VCaP (cell line): ENCODE data around the gene SLC17A7.
A peak's percentile ranks its signal among the peaks of the same experiment; 100 is the strongest.

Experiments used
- H3K27ac ChIP-seq: fragments of 450-650 bp; 2 replicates; pipeline ENCODE4 v1.5.1; 2017
- TF ChIP-seq, protein P1 (sequence below): fragments of 450-650 bp; conservative IDR thresholded peaks from 2 replicates; pipeline ENCODE4 v1.5.1; 2017; ENCODE audit warnings: mild to moderate bottlenecking, moderate library complexity

Gene SLC17A7

GRCh38 chr19:49422407-49423070 is 18.8 kb downstream of the SLC17A7 start:
- TF ChIP-seq, protein P1, sequence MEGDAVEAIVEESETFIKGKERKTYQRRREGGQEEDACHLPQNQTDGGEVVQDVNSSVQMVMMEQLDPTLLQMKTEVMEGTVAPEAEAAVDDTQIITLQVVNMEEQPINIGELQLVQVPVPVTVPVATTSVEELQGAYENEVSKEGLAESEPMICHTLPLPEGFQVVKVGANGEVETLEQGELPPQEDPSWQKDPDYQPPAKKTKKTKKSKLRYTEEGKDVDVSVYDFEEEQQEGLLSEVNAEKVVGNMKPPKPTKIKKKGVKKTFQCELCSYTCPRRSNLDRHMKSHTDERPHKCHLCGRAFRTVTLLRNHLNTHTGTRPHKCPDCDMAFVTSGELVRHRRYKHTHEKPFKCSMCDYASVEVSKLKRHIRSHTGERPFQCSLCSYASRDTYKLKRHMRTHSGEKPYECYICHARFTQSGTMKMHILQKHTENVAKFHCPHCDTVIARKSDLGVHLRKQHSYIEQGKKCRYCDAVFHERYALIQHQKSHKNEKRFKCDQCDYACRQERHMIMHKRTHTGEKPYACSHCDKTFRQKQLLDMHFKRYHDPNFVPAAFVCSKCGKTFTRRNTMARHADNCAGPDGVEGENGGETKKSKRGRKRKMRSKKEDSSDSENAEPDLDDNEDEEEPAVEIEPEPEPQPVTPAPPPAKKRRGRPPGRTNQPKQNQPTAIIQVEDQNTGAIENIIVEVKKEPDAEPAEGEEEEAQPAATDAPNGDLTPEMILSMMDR: peak; percentile 15; the same call in 1 of the 2 replicates
- no peak overlapping the region for H3K27ac ChIP-seq

DNA sequence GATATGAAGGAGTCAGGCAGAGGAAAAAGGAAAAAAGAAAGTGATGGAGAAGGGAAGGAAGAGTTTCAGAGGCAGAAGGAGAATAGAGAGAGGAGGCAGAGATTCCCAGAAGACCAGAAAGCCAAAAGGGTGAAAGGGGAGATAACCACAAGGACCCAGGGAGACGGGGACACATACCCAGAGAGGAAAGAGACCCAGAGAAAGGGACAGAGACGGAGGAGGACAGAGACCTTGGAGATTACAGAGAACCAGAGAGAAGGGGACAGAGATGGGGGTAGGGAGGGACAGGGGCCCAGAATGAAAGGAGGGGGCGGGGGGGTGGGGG is 19.5 kb downstream of the SLC17A7 start:
- TF ChIP-seq, protein P1: no peak

GRCh38 chr19:49421039-49421877 is 20.1 kb downstream of the SLC17A7 start:
- TF ChIP-seq, protein P1: no peak
- H3K27ac ChIP-seq: no peak overlapping the region

More for the DNA sequence above, 19.5 kb downstream of the SLC17A7 start:
- no peak overlapping the region for H3K27ac ChIP-seq

- TF ChIP-seq, protein P1: no peak
Observed at GRCh38 chr19:49420227-49420626, 21.1 kb downstream of the SLC17A7 start.

DNA sequence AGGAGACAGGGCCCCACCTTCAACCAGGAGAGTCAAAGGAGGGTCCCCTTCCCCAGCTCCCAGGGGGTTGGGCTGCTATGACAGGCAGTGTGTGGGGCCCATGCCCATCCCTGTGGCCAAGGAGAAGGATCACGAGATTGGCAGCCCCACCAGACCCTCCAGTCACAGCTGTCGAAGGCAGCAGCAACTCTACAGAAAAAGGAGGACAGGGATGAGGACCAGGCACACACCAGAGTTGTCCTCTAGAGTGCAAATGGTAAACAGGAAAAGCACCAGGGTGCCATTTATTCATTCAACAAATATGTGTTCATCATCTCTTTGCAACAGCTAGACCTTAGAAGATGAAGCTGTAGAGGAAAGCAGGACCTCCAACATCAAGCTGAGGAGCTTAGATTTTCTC is 22.2 kb downstream of the SLC17A7 start:
- TF ChIP-seq, protein P1: no peak
- H3K27ac ChIP-seq: no peak overlapping the region

More at GRCh38 chr19:49420227-49420626, 21.1 kb downstream of the SLC17A7 start:
- H3K27ac ChIP-seq: no peak overlapping the region

DNA sequence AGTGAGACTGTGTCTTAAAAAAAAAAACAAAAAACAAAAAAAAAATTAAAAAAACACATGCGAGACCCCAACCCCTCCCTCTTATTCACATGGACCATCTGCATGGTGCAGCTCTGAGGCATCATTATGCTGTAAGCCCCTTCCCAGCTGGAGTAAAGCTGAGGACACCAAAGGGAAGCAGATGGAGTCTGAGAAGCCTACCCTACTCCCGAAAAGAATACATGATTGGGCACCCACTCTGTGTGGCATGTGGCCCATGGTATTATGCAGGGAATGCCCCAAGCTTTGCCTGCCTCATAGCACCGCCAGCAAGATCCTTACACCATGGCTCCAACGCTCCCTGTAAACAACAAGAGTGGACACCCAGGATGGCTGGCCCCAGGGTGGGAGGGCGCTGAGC is 22.8 kb downstream of the SLC17A7 start:
- TF ChIP-seq, protein P1: no peak

GRCh38 chr19:49417088-49417487 is 24.2 kb downstream of the SLC17A7 start:
- TF ChIP-seq, protein P1: no peak
- no peak overlapping the region for H3K27ac ChIP-seq

More for the DNA sequence above, 22.8 kb downstream of the SLC17A7 start:
- H3K27ac ChIP-seq: no peak overlapping the region
